ENCODE data around the gene CLDN6. TPM values are rescaled to one million over a fixed set of nuclear protein-coding genes. Genes with fewer than 3 reads are reported as not detected.

Gene CLDN6
- total and polyA plus RNA-seq, 2 of the 13 experiments (the other 11 are each of a cell fraction or from before 2014, with no cell fraction given) = 5.9 to 7.6 TPM

- TF ChIP-seq ZBTB10 (CRISPR knock-in tag; IDR thresholded peaks at IDR 0.05; ENCODE audit: borderline replicate concordance) (no peak; the same call in 1 of the 2 replicates), ZBTB20 (CRISPR knock-in tag; IDR thresholded peaks at IDR 0.05; ENCODE audit: borderline replicate concordance, low read depth) (no peak; the same call in 1 of the 2 replicates), ELF1 (CRISPR knock-in tag; IDR thresholded peaks at IDR 0.05) (0 out of 2 replicates have a peak, but pooled peaks have one; percentile 23), PHF20 (CRISPR knock-in tag; IDR thresholded peaks at IDR 0.05) (no peak; the same call in 1 of the 2 replicates), GATAD2A (CRISPR knock-in tag; IDR thresholded peaks at IDR 0.05) (peak; percentile 92), ZNF496 (CRISPR knock-in tag; IDR thresholded peaks at IDR 0.05; ENCODE audit: insufficient replicate concordance) (no peak), ZNF549 (CRISPR knock-in tag; IDR thresholded peaks at IDR 0.05) (no peak), ZSCAN21 (CRISPR knock-in tag; IDR thresholded peaks at IDR 0.05; ENCODE audit: borderline replicate concordance) (no peak), RERE (CRISPR knock-in tag; IDR thresholded peaks at IDR 0.05; ENCODE audit: low read depth) (no peak), ZMYM2 (CRISPR knock-in tag; IDR thresholded peaks at IDR 0.05) (no peak), ZNF766 (CRISPR knock-in tag; IDR thresholded peaks at IDR 0.05; ENCODE audit: borderline replicate concordance) (no peak; the same call in 1 of the 2 replicates), NFKBIZ (CRISPR knock-in tag; IDR thresholded peaks at IDR 0.05) (peak; percentile 76; the same call in 1 of the 2 replicates), CBX5 (CRISPR knock-in tag; IDR thresholded peaks at IDR 0.05; ENCODE audit: borderline replicate concordance) (peak; percentile 58; the same call in 1 of the 2 replicates), ZNF773 (CRISPR knock-in tag; IDR thresholded peaks at IDR 0.05; ENCODE audit: borderline replicate concordance) (no peak), TCF7 (IDR thresholded peaks at IDR 0.05; ENCODE audit: low read depth) (no peak), ZNF546 (CRISPR knock-in tag; conservative IDR thresholded peaks at IDR 0.05) (no peak), MIER2 (CRISPR knock-in tag; IDR thresholded peaks at IDR 0.05) (no peak)
These were observed 47.2 kb upstream of the CLDN6 start, which contains the start of gene IL32 (continued) for GRCh38 chr16:3065069-3065741.
